ENCODE data around the gene CTNNA3. TPM values are rescaled to one million over a fixed set of nuclear protein-coding genes. Genes with fewer than 3 reads are reported as not detected.

The CTNNA3 gene
- total RNA-seq, 1 donor from 2014 or later, result not detected

GRCh38 chr10:67261300-67261797, 434.6 kb downstream of the CTNNA3 start:
- FAIRE-seq (no peak), DNase-seq (ENCODE audit: low read depth) (no peak)
- no peaks in the 10 kb centered on the region for H3K27me3 ChIP-seq (ENCODE audit: control insufficient read depth, insufficient read depth, low read length)
- H3K36me3 ChIP-seq (ENCODE audit: control insufficient read depth, insufficient read depth, low read length), result no peaks in the 10 kb centered on the region
- no peak overlapping the region for H3K4me3 ChIP-seq (ENCODE audit: low read depth, low read length)
- no peak for TF ChIP-seq CTCF (IDR thresholded peaks at IDR 0.05; ENCODE audit: insufficient read depth, low read length, severe bottlenecking)

- DNase-seq (ENCODE audit: low read depth), result no peak
- FAIRE-seq, result no peak
- no peak for TF ChIP-seq CTCF (IDR thresholded peaks at IDR 0.05; ENCODE audit: insufficient read depth, low read length, severe bottlenecking)
- Histone ChIP-seq H3K4me3 (ENCODE audit: low read depth, low read length) (no peak overlapping the region), H3K27me3 (ENCODE audit: control insufficient read depth, insufficient read depth, low read length) (no peaks in the 10 kb centered on the region), H3K36me3 (ENCODE audit: control insufficient read depth, insufficient read depth, low read length) (no peaks in the 10 kb centered on the region)
Measured at GRCh38 chr10:67259319-67259929, 436.6 kb downstream of the CTNNA3 start.

GRCh38 chr10:67257427-67258144, 438.4 kb downstream of the CTNNA3 start:
- FAIRE-seq (no peak), DNase-seq (ENCODE audit: low read depth) (no peak)
- H3K4me3 ChIP-seq (ENCODE audit: low read depth, low read length), result no peak overlapping the region
- no peaks in the 10 kb centered on the region for H3K27me3 ChIP-seq (ENCODE audit: control insufficient read depth, insufficient read depth, low read length)
- no peak for TF ChIP-seq CTCF (IDR thresholded peaks at IDR 0.05; ENCODE audit: insufficient read depth, low read length, severe bottlenecking)
- H3K36me3 ChIP-seq (ENCODE audit: control insufficient read depth, insufficient read depth, low read length), result no peaks in the 10 kb centered on the region

- DNase-seq (ENCODE audit: low read depth) (no peak), FAIRE-seq (no peak)
- TF ChIP-seq CTCF (IDR thresholded peaks at IDR 0.05; ENCODE audit: insufficient read depth, low read length, severe bottlenecking), result no peak
- H3K36me3 ChIP-seq (ENCODE audit: control insufficient read depth, insufficient read depth, low read length), result no peaks in the 10 kb centered on the region
- no peak overlapping the region for H3K4me3 ChIP-seq (ENCODE audit: low read depth, low read length)
- no peaks in the 10 kb centered on the region for H3K27me3 ChIP-seq (ENCODE audit: control insufficient read depth, insufficient read depth, low read length)
Measured at GRCh38 chr10:67257018-67257417, 439.0 kb downstream of the CTNNA3 start.

GRCh38 chr10:67250686-67251085, 445.3 kb downstream of the CTNNA3 start:
- Histone ChIP-seq H3K27me3 (ENCODE audit: control insufficient read depth, insufficient read depth, low read length) (no peaks in the 10 kb centered on the region), H3K4me3 (ENCODE audit: low read depth, low read length) (no peak overlapping the region), H3K36me3 (ENCODE audit: control insufficient read depth, insufficient read depth, low read length) (no peaks in the 10 kb centered on the region)
- FAIRE-seq, result no peak
- DNase-seq (ENCODE audit: low read depth), result no peak
- TF ChIP-seq CTCF (IDR thresholded peaks at IDR 0.05; ENCODE audit: insufficient read depth, low read length, severe bottlenecking), result no peak
